Endometrium (tissue), 2 donors: ENCODE results near the gene BRCA1.
A peak's percentile ranks its signal among the peaks of the same experiment; 100 is the strongest.
"Not testable (repeated sequence)": the region's sequence is repeated elsewhere in the genome, so short reads cannot be mapped to it uniquely, and the experiment has no call there.

Experiments used
- FAIRE-seq: peaks from 2 replicates; lab custom pipeline; 2012; peaks lifted over from hg19 to GRCh38; lab: Jason Lieb, UNC
- donor health status: control.
- donor health status: control.

The BRCA1 gene

GRCh38 chr17:43000894-43001293, 124.3 kb downstream of the BRCA1 start:
- not testable (repeated sequence) for FAIRE-seq

GRCh38 chr17:42999003-42999525, 126.1 kb downstream of the BRCA1 start:
- FAIRE-seq: no peak

- peak; percentile 99 for FAIRE-seq
Measured at GRCh38 chr17:42997984-42998938, 126.9 kb downstream of the BRCA1 start, which contains the start of gene RPL27. RPL27 (plus strand) TSS chr17:42998419; CDS start chr17:42998751, 332 bp downstream.

GRCh38 chr17:42997390-42997983, 127.7 kb downstream of the BRCA1 start:
- no peak for FAIRE-seq
